GM18517 (cell line): Measurements from ENCODE around the gene CDKN1C.

Source experiments
- ATAC-seq: cut with Tn5 transposase; IDR thresholded peaks from one replicate; pipeline ENCODE4 v1.9.1; 2021; ENCODE audit warnings: mild to moderate bottlenecking, moderate library complexity; ENCODE audit not compliant: unreplicated experiment

The CDKN1C gene

DNA sequence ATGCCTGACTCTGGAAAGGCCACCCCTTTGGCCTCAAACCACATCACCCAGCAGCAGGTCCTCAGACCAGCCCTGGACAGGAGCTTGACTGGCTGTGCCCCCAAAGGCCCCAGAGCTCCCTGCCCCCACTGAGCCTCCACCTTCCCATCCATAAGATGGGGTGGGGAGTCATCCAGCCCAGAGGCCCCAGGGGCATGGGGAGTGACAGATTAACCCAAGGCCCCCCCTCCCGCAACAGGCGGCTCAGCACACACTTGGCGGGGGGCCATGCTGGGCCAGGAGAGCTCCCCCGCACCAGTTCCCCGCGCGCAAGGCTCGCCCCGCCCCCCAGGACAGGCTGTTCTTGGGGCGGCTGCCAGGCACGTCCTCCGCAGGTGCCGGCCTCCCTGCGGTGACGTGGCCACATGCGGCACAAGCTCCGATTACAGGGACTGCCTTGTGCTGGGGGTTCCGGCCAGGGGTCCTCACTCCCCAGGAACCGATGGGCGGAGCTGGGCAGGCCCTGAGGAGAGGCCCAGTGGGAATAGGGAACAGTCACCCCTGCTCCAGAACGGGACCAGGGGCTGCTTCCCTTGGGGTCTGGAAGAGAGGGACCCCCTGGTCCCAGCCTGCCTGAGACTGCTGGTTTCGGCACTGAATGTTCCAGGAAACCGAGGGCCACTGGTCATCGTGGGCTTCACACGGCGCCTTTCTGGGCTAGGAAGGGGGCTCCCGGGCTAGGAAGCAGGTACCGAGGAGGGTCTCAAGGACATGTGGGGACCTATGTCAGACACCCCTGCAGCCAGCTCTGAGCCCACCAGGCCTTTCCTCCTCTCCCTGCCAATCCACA, 5.1 kb upstream of the CDKN1C start:
- no peak for ATAC-seq

DNA sequence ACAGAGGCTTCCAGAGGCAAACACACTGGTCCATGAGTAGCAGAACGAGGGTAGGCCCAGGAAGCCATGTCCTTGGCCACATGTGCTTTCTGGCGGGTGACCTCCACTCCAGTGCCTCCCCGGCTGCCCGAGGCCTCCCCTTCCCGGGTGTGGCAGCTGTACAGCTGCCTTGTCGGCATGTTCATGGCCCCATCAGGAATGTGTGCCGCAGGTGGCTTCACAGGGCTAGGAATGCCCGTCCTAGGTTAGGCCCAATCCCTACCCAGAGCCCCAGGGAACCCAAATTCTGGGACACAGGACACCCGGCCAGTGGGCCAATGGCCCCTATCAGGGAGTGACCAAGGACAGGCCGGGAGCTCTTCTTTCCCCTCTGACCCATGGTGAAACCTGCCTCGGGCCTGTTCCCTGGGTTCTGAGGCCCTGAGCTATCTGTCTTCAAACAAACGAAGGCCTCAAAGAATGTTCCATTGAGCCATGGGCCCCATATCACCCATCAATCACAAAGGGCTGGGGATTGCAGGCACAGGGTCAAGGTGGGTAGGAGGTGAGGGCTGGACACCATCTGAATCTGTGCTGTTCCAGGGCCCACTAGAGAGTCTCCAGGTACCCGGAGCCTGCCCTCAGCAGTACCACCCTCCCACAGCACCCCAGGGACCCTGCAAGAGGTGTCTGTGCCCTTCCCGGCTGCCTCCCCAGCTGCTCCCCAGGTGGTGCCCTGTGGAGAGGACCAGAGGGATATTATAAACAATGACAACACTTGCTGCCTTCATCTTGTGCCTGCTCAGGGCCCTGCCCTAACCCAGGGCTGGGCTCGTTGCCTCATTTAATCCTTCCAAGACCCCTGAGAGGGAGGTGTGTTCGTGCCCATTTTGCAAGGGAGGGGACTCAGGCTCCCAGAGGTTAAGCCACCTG, 4.0 kb upstream of the CDKN1C start:
- ATAC-seq: no peak

DNA sequence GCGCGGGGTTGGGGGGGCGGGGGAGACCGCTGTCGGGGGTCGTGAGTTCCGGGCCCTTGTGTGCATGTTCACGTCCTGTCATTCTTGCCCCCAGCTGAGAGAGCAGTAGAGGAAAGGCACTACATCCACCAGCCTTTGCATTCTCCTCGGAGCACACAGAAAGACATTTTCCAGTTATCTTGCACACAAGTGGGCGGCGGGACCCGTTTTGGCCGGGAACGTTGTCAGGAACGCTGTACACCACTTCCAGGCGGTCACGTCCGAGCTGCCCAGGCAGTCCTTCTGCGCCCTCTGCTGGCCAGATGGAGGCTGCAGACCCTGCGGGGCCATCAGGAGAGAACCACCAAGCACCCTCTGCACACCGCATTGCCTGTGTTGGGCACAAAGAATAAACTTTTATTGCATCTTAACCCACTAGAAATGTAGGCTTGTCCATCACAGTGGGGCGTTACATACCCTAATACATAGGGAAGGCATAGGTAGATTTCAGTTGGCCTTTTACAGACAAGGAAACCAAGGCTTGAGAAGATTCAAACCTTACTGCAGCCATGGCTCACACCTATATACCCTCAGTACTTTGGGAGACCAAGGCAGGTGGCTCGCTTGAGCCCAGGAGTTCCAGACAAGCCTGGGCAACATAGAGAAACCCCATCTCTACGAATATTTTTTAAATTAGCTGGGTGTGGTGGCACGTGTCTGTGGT, 2.8 kb upstream of the CDKN1C start:
- no peak for ATAC-seq

DNA sequence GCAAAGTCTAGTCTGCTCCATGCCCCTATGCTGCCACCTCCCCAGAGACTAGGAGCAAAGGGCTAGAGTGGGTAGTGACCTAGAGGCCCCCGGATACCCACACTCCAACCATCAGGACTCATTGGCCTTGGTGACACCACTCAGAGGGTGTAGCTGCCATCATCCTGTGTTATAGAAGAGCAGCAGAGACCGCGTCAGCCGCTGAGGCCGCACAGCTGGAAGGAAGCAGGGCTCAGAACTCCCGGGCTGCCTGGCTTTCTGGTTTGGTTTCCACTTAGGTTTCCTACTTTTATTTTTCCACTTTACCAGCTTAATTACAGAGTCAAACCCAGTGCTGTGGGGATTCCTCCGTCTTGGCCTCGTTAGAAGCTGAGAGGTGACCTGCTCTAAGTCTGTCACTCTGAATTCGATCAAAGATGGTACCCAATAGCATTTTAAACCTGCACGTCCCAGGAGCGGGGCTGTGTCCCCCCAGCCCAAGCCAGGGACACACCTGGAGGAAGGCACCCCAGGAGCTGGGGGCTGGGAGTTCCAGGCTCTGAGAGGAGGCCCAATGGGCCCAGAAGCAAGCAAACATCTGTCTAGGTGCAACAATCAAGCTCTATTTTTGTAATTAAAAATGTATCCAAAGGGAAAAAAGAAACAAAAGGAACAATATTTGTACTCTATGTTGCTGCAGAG, 2.1 kb upstream of the CDKN1C start:
- ATAC-seq: no peak

DNA sequence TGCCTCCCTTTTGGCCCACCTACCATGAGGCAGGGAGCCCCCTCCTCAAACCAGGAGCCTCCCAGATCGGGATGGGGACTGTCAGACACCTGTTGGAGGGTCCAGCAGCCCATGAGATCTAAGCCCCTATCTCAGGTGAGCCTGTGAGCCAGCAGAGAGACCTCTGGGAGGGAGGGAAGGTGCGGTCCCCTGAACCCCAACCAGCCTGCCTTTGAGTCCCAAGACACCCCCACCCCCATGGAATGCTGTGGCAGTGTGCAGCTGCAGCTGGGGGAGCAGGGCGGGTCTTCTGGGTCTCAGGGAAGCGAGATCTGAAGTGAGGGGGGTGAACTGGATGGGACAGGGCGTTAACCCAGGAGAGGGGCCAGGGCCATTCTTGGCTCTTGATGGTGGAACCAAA, 1.4 kb upstream of the CDKN1C start:
- ATAC-seq: no peak

DNA sequence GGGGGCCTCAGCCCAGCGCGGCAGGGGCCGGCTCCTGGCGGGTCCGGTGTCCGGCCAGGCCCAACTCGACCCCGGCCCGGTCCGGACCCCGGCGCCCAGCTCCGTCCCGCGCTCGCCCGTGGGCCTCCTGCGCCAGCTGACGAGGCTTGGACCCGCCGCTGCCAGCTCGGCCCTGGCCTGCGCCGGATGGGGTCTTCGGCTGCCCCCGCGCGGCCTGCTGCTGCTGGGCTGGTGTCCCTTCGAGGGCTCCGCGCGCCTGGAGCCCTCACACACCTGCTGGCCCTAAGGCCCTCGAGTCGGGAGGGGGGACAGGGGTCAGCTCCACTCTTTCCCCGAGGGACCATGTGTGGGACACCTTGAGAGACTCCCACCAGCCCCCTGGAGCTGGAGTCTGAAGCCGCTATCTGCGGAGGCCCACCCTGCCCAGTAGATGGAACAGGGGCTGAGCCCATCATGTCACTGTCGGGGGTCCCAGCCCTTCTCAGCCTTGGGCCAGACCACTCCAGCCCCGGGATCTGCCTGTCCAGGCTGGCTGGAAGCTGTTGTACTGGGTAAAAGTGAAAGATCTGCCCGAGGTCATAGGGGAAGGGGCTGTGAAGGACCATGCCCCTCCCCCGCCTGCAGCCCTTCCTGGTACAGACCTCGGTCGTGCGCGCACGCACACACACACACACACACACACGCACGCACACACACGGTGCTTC, 768 bp upstream of the CDKN1C start:
- ATAC-seq: no peak

DNA sequence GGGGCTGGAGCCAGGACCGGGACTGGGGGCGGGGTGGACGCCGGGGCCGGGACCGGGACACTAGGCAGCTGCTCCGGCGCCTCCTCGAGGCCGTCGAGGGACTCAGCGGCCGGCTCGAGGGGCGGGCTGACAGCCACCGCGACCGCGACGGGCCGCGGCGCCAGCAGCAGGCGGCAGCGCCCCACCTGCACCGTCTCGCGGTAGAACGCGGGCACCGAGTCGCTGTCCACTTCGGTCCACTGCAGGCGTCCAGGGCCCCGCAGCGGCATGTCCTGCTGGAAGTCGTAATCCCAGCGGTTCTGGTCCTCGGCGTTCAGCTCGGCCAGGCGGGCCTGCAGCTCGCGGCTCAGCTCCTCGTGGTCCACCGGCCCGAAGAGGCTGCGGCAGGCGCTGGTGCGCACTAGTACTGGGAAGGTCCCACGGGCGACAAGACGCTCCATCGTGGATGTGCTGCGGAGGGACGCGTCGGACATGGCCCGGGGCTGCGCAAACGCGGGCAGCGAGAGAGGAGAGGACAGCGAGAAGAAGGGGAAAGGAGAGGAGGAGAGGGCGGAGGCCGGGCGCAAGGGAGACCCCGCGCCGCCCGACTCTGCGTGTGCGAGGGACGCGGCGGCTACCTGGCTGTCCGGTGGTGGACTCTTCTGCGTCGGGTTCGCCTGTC, 428 bp downstream of the CDKN1C start:
- peak; percentile 7 for ATAC-seq

DNA sequence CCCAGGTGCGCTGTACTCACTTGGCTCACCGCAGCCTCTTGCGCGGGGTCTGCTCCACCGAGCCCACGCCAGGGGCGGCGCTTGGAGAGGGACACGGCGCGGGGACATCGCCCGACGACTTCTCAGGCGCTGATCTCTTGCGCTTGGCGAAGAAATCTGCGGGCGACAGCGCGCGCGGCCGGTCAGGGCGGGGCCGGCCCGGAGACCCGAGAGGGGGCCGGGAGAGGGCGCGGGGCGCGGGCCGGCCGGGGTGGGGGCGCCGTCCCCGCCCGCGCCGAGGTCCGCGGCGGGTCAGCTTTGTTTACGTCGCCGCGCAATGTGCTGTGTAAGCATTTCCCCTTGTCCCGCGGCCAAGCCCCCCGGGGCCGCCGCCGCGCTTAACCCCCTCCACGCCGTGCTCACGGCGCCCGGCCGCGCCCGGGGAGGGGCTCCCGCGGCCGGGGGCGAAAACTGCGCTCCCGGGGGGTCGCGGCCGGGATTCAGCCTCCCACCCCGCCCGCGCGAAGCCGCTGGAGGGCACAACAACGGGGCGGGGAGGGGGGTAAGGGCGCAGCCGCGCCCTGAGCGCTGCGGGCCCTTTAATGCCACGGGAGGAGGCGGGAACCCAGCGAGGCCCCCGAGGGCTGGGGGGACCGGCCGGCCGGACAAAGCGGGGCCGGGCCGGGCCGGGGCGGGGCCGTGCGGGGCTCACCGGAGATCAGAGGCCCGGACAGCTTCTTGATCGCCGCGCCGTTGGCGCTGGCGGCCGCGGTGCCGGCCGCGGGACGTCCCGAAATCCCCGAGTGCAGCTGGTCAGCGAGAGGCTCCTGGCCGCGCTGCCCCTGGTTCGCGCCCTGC, 1.4 kb downstream of the CDKN1C start:
- ATAC-seq: no peak

DNA sequence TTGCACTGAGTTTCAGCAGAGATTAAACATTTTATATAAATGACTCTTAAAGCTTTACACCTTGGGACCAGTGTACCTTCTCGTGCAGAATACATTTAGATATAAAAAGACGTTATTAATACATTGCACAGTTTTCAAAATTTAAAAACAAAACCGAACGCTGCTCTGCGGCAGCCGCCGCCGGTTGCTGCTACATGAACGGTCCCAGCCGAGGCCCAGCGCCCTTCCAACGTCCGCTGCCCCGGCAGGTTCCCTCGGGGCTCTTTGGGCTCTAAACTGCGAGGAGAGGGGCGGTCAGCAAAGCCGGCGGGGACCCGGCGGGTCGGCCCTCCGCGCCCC, 2.0 kb downstream of the CDKN1C start:
- no peak for ATAC-seq

DNA sequence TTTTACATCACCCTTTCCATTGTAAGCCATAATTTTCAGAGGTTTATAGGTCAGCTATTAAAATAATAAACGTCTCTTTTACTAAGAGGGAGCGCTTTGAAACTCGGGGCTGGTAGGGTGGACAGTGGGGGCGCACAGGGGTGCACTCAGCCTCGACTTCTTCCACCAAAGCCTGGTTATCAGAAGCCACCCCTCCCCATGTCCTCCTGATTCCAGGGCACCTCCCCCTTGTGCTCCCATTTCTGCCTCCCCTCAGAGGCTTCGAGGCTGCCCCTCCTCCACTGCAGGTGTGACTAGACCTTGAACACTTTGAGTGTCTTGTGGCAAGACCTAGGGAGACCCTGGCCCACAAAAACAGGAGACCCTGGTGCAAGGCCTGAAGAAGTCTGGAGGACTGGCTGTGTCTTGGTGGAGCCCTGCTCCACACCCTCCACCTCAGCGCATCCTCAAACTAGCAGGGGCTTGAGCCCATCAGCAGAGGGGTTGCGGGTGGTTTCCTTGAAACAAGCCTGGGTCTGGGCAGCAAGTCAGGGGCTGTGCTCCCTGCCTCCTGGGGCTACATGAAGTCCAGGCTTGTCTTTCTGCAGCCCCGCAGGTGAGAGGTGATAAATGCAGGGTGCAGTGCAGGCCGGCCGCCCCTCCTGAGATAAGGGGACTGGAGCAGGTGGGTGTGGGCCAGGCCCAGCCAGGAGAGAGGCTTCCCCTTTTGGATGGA, 3.0 kb downstream of the CDKN1C start:
- no peak for ATAC-seq

DNA sequence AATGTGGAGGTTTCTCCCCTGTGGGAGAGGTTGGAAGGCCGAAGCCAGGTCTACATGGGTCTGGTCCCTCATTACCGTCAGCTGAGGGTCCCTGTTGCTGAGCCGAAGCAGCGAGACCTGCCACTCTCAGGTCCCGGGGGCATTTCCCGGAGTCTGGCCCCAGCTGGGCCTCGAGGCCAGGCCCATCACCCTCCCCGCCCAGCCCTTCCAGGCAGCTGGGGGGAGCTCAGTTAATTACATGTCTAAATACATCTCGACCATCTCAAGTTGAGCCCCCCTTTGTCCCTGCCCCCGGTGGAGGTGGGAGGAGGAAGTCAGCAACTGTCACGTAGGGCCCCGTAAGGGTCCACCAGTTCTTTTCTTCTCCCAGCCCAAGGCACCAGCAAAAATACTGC, 3.6 kb downstream of the CDKN1C start:
- ATAC-seq: no peak

DNA sequence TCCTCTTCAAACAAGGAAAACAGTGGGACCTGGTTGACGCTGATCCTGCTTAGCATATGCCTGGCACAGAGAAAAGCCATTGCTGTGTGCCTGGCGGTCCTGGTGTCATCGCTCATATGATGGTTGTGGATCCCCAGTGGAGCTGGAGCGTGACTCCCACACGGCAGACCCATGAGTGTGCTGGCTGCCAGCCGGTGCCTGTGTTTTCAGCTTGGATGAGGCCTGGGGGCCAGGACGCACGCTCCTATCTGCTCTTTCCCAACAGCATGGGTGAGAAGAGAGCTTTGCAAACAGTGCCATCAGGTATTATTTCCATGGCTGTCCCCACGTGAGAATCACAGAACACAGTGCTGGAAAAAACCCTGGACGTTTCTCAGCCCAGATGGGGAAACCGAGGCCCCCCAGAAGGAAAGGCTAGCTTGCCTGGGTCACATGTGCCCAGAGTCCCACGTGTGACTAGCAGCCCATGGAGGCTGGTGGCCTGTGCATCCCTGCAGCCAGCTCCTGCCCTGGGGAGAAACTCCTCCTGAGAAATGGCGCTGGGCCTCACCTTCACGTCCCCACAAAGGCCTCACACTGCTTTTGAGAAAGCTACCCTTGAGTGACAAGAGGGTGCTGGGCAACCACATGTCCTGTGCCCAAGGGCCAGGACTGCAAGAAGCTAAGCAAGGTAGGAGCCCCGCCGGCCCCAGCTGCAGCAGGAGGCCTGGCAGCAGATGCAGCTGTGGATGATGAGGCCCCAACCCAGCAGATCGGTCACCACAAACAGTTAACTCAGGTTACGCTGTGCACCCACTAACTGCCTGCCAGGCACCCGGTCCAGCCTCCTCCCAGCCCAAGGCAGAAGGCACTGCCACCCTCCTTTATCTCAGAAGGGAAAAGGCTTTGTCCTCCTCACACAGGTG, 4.2 kb downstream of the CDKN1C start:
- no peak for ATAC-seq

DNA sequence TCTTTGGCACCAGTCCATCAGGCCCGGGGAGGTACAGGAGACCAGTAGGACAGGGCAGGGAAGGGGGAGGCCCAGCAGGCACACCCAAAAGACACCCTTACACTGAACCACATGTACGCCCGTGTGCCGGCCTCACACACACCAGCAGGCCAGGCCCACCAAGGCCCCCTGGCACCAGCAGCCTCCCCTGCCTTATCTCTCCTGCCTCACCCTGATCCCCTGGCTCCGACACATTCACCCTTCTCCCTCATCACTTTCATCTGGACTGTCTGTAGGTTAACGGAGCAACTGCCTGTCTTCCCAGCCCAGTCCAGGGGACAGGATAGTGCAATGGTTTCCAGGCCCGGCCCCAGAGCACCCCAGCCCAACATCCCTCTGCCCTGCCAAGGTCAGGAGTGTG, 4.9 kb downstream of the CDKN1C start:
- no peak for ATAC-seq

DNA sequence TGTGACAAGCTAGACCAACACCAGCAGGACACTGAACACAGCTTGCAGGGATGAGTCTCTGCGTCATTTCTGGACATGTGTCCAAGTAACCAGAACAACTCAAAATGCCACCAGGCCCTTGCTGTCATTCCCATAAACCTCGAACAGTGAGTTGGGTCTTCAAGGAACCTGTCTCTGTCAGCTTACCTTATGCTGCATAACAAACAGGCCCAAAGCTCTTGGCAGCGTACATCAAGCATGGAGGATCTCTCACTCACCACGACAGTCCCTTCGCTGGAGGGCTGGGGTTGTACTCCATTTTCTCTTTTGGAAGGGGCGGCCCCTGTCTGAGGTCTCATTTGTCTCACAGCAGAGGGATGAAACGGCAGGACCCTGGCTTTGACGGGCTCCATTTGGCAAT, 6.8 kb downstream of the CDKN1C start:
- ATAC-seq: no peak

DNA sequence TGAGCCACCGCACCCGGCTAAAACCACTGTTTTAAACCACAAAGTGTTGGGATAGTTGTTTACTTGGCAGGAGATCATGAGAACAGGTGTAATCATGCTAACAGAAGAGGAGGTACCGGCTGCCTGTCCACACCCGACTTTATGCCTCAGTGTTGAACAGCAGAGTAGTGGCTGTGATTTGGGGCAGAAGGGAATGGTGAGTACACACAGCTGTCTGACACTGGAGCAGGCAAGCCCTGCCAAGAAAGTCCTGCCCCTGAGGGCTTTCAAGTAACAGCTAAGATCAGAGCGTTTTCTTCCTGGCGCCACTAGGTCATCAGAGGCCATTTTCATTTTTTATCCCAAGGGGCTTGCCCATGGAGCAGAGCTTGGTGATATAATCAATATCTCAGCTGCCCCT, 8.1 kb downstream of the CDKN1C start:
- no peak for ATAC-seq

DNA sequence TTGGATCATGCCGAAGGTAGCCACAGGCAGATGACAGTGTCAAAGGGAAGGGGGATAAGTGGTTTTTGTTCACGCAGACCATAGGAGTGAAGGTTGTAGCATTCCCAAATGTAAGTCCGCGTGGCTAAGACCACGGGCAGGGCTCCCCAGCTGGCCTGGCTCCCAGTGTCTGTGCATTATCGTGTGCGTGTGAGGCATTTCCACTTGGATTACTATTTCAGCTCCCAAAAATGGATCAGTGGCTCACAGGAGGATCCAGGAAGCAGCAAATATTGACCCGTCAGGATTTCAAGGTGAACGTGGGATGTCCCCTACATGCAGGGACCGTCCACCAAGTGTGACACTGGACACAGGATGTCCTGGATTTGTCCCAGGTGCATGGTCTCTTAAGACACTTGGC, 10.6 kb downstream of the CDKN1C start:
- no peak for ATAC-seq

DNA sequence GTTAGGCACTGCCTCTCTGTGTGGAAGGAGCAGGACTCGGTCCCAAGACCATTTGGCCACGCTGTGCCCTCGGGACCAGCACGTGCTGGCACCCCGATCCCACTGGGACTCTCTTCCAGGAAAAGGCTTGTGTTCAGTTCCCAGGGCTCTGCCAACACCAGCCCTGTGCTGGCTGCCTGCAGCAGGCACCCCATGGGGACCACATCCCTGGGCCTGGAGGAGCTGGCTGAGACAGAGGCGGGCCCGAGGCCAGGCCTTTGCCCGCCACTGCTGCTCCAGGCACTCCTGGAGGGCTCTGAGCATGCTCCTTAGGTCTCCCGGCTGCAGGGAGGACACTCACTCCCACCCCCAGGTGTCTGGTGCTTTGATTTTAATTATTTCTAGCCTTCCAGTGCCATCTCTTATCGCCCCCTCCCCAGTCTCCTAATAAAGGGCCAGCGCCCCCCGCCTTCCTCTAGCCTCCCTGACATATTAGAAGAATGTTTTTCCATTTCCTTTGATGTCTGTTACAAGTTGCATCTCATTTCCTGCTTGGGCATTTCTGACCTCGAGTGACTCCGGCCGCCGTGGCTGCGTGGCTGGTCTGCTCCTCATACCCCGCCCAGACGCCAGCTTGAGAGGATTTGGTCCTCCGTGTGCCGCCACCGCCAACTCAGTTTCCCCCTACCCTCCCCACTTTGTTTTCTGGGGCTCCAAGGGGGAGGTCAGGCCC, 14.4 kb downstream of the CDKN1C start:
- ATAC-seq: no peak
